ENCODE results near the gene PTPRZ1. TPM values are rescaled to one million over a fixed set of nuclear protein-coding genes. Genes with fewer than 3 reads are reported as not detected.

Gene PTPRZ1
- total RNA-seq, 1 donor from 2014 or later: 1.9 TPM

DNA sequence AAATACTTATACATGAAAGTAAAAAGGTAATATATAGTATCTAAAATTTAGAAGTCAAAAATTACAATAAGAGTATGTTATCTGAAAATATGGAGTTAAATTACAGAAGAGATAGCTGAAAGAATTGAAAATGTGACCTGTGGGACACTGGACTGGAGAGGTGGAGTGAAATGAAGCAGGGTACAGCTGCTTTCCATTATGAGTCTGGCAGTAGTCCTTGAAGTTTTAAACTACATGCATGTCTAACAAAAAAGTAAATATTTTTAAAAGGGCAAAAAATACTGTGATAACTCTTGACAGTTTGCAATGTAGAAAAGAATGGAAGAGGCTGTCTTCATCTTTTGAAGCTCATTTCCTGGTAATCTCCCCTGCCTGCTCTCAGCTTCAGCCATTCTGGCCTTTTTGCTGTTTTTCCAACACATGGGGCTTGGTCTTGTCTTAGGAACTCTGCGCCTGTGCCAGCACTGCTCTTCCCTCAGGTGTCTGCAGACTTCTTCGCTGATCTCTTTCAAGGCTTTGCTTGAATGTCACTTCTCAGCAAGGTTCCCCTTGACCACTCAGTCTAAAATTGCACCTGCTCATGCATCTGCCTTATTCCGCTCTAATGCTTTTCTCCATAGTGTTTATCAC is 36.9 kb downstream of the PTPRZ1 start:
- no peaks in the 10 kb centered on the region for H3K4me1 ChIP-seq
- TF ChIP-seq, protein P1, sequence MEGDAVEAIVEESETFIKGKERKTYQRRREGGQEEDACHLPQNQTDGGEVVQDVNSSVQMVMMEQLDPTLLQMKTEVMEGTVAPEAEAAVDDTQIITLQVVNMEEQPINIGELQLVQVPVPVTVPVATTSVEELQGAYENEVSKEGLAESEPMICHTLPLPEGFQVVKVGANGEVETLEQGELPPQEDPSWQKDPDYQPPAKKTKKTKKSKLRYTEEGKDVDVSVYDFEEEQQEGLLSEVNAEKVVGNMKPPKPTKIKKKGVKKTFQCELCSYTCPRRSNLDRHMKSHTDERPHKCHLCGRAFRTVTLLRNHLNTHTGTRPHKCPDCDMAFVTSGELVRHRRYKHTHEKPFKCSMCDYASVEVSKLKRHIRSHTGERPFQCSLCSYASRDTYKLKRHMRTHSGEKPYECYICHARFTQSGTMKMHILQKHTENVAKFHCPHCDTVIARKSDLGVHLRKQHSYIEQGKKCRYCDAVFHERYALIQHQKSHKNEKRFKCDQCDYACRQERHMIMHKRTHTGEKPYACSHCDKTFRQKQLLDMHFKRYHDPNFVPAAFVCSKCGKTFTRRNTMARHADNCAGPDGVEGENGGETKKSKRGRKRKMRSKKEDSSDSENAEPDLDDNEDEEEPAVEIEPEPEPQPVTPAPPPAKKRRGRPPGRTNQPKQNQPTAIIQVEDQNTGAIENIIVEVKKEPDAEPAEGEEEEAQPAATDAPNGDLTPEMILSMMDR (IDR thresholded peaks at IDR 0.05): no peak
- no peak overlapping the region for H3K4me3 ChIP-seq
- no peaks in the 10 kb centered on the region for H3K36me3 ChIP-seq
- no peak for DNase-seq
- no peak for ATAC-seq
- H3K27ac ChIP-seq: no peak overlapping the region
- no peaks in the 10 kb centered on the region for H3K9me3 ChIP-seq
- intact Hi-C loops (cut with DNase I): no loop called here
- no peaks in the 10 kb centered on the region for H3K27me3 ChIP-seq (ENCODE audit: low read depth)

DNA sequence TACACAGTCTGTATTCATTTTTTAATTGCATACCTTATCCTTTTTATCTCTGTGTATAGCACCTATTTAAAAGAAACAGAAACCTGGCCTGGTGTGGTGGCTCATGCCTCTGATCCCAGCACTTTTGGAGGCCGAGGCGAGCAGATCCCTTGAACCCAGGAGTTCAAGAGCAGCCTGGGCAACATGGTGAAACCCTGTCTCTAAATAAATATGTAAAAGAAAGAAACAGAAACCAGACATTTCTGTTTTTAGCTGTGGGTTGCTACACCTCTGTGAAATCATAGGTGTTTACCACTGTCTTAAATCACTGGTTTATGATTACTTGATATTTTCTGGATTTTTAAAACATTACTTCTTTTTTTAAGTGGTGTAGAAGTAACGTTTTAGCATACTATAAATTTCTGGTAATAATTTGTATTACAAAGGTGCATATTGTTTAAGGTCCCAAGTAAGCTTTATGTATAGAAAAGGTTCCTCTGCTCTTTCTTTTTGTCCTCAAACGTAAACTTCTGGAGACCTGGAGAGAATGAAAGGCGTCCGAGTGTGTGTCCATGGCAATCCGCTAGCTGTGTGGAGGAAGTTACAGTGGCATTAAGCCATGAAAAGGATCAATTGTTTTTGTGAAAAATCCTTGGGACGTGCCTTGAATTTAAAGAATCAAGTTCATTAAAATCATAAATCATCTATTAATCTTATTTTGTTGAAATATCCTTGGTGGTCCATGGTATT is 41.1 kb downstream of the PTPRZ1 start:
- intact Hi-C loops (cut with DNase I): no loop called here
- no peak overlapping the region for H3K27ac ChIP-seq
- H3K4me3 ChIP-seq: no peak overlapping the region
- TF ChIP-seq, protein P1 (IDR thresholded peaks at IDR 0.05): no peak
- H3K9me3 ChIP-seq: no peaks in the 10 kb centered on the region
- no peaks in the 10 kb centered on the region for H3K4me1 ChIP-seq
- no peaks in the 10 kb centered on the region for H3K27me3 ChIP-seq (ENCODE audit: low read depth)
- DNase-seq (no peak), ATAC-seq (no peak)
- no peaks in the 10 kb centered on the region for H3K36me3 ChIP-seq

GRCh38 chr7:121914676-121915279 is 41.8 kb downstream of the PTPRZ1 start:
- no peaks in the 10 kb centered on the region for H3K27me3 ChIP-seq (ENCODE audit: low read depth)
- H3K4me1 ChIP-seq: no peaks in the 10 kb centered on the region
- TF ChIP-seq, protein P1 (IDR thresholded peaks at IDR 0.05): no peak
- no peak overlapping the region for H3K27ac ChIP-seq
- H3K9me3 ChIP-seq: no peaks in the 10 kb centered on the region
- no peak for DNase-seq
- no peak overlapping the region for H3K4me3 ChIP-seq
- H3K36me3 ChIP-seq: no peaks in the 10 kb centered on the region
- intact Hi-C loops (cut with DNase I): no loop called here
- no peak for ATAC-seq

GRCh38 chr7:121916211-121916610 is 43.2 kb downstream of the PTPRZ1 start:
- H3K4me3 ChIP-seq: no peak overlapping the region
- no peak overlapping the region for H3K27ac ChIP-seq
- DNase-seq (no peak), ATAC-seq (no peak)
- H3K36me3 ChIP-seq: no peaks in the 10 kb centered on the region
- no peaks in the 10 kb centered on the region for H3K4me1 ChIP-seq
- H3K27me3 ChIP-seq (ENCODE audit: low read depth): no peaks in the 10 kb centered on the region
- TF ChIP-seq, protein P1 (IDR thresholded peaks at IDR 0.05): no peak
- no peaks in the 10 kb centered on the region for H3K9me3 ChIP-seq
- intact Hi-C loops (cut with DNase I): no loop called here

DNA sequence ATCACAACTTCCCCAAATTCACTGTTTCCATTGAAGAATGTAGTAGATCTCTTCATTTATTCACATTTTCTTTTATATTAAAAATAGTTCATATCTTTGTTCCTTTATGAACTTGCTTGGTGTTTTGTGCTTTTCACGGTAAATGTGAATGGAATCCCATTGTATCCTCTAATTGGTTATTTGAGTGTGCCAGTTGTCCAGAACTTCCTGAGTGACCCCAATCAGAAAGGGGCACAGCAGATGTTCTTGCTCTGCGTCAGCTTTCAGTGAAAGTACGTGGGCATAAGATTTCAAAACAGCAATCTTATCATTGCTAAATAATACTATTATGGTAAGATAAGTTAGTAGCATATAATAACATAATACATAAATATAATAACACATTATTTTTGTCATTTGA is 47.0 kb downstream of the PTPRZ1 start:
- Histone ChIP-seq H3K27ac (no peak overlapping the region), H3K27me3 (ENCODE audit: low read depth) (no peaks in the 10 kb centered on the region), H3K36me3 (no peaks in the 10 kb centered on the region), H3K4me1 (no peaks in the 10 kb centered on the region), H3K4me3 (no peak overlapping the region), H3K9me3 (no peaks in the 10 kb centered on the region)
- TF ChIP-seq, protein P1 (IDR thresholded peaks at IDR 0.05): no peak
- ATAC-seq: no peak
- intact Hi-C loops (cut with DNase I): no loop called here
- no peak for DNase-seq
